ACC112 (cell line): ENCODE measurements around the gene PLVAP.

ENCODE experiments used
- H2AFZ ChIP-seq: fragments of 200-600 bp; sonication (generic); one replicate; pipeline ENCODE4 v1.6.0; 2017; ENCODE audit warnings: antibody characterized with exemption, low read length; ENCODE audit not compliant: unreplicated experiment
- H3K27ac ChIP-seq: fragments of 200-600 bp; sonication (generic); 2 replicates; pipeline ENCODE4 v1.5.1; 2014; ENCODE audit warnings: low read depth, mild to moderate bottlenecking, antibody characterized with exemption, low read length, moderate library complexity
- H3K27me3 ChIP-seq: fragments of 200-600 bp; sonication (generic); 2 replicates; pipeline ENCODE4 v1.6.1; 2014; ENCODE audit warnings: mild to moderate bottlenecking, antibody characterized with exemption, low read length, moderate library complexity, mixed read lengths; ENCODE audit not compliant: insufficient read depth
- H3K36me3 ChIP-seq: fragments of 200-600 bp; sonication (generic); 2 replicates; pipeline ENCODE4 v1.6.1; 2016; ENCODE audit warnings: mild to moderate bottlenecking, antibody characterized with exemption, low read length, moderate library complexity, mixed read lengths; ENCODE audit not compliant: insufficient read depth
- H3K4me1 ChIP-seq: fragments of 200-600 bp; sonication (generic); one replicate; pipeline ENCODE4 v1.6.1; 2016; ENCODE audit warnings: low read length, mixed read lengths; ENCODE audit not compliant: insufficient read depth, unreplicated experiment, control insufficient read depth
- H3K4me3 ChIP-seq: fragments of 200-600 bp; sonication (generic); 2 replicates; pipeline ENCODE4 v1.5.1; 2014; ENCODE audit warnings: mild to moderate bottlenecking, low read depth, low read length
- H3K79me2 ChIP-seq: fragments of 200-600 bp; sonication (generic); one replicate; pipeline ENCODE4 v1.6.0; 2016; ENCODE audit warnings: low read length; ENCODE audit not compliant: control insufficient read depth, unreplicated experiment, insufficient read depth

PLVAP gene

DNA sequence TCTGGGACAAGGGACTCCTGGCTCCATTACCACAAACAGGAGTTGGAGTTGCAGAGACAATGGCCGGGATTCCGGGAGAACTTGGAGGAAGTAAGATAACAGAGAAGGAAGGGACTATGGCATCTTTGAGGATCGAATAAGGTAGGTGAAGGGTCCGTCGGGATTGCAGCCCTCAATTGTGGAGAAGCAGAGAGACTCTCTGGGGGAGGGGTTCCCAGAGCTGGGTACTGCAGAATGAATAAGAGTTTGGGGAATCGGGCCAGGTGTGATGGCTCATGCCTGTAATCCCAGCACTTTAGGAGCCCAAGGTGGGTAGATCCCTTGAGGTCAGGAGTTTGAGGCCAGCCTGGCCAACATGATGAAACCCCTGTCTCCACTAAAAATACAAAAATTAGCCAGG is 24.5 kb upstream of the PLVAP start:
- no peaks in the 10 kb centered on the region for H3K27me3 ChIP-seq
- no peak overlapping the region for H2AFZ ChIP-seq
- H3K4me1 ChIP-seq: peaks cover 11% of the 10 kb centered on the region
- peaks cover 32% of the 10 kb centered on the region for H3K79me2 ChIP-seq
- no peak overlapping the region for H3K27ac ChIP-seq
- H3K36me3 ChIP-seq: peaks cover 3% of the 10 kb centered on the region; the same call in 1 of the 2 replicates
- H3K4me3 ChIP-seq: no peak overlapping the region

GRCh38 chr19:17398902-17399527 is 21.9 kb upstream of the PLVAP start:
- Histone ChIP-seq H3K36me3 (peaks cover 3% of the 10 kb centered on the region; the same call in 1 of the 2 replicates), H3K4me1 (no peaks in the 10 kb centered on the region), H2AFZ (no peak overlapping the region), H3K27ac (no peak overlapping the region), H3K4me3 (no peak overlapping the region), H3K27me3 (no peaks in the 10 kb centered on the region), H3K79me2 (peaks cover 6% of the 10 kb centered on the region)

- Histone ChIP-seq H3K27me3 (no peaks in the 10 kb centered on the region), H3K4me3 (no peak overlapping the region), H3K4me1 (no peaks in the 10 kb centered on the region), H3K36me3 (no peaks in the 10 kb centered on the region), H3K27ac (no peak overlapping the region), H3K79me2 (no peaks in the 10 kb centered on the region), H2AFZ (no peak overlapping the region)
Observed at GRCh38 chr19:17394891-17395415, 17.8 kb upstream of the PLVAP start.

DNA sequence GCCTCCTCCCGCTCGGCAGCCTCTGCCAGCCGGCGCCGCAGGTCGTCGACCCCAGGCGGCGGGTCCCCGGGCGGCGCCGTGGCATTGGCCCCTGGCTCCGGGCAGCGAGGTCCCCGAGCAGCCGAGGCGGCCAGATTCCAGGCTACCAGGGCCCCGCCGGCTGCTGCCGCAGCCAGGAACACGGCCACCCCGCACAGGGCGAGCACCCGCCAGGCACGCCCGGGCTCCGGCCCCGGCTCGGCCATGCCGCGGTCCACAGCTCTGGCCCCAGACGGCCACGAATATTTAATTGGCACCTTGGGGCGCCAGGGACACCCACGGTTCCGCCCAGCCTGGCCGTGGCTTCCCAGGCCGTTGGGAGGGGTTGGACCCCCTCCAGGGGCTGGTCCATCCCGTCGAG is 16.8 kb upstream of the PLVAP start, which contains the start of gene CCDC194:
TSS of gene CCDC194 (minus strand) at position 283 of the 400 bp plus-strand sequence. CDS start at position 245, 38 bp downstream.
- Histone ChIP-seq H2AFZ (no peak within 1 kb of the TSS), H3K79me2 (no peaks in the 10 kb centered on the region), H3K4me1 (no peaks in the 10 kb centered on the region), H3K36me3 (no peaks in the 10 kb centered on the region), H3K4me3 (no peak within 1 kb of the TSS), H3K27ac (no peak within 1 kb of the TSS), H3K27me3 (no peaks in the 10 kb centered on the region)

DNA sequence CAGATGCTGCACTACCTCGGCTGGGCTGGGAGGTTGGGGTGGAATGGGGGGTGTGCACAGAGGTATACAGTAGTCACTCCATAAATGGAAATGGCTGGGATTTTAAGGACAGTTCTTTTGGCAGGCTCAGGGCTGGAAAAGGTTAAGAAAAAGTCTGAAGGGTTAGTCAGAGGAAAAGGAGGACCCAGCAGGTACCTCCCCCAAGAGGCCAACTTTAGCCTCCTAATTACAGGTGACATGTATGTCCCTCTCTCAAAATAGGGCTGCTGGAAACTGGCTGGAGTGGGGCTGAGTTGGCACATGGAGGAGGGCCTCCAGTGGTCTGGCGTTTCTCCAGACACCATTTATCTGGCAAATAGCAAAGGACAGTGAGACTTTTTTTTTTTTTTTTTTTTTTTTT is 15.9 kb upstream of the PLVAP start:
- Histone ChIP-seq H3K36me3 (no peaks in the 10 kb centered on the region), H3K4me3 (no peak overlapping the region), H3K27me3 (no peaks in the 10 kb centered on the region), H3K4me1 (no peaks in the 10 kb centered on the region), H3K79me2 (no peaks in the 10 kb centered on the region), H3K27ac (no peak overlapping the region), H2AFZ (no peak overlapping the region)

DNA sequence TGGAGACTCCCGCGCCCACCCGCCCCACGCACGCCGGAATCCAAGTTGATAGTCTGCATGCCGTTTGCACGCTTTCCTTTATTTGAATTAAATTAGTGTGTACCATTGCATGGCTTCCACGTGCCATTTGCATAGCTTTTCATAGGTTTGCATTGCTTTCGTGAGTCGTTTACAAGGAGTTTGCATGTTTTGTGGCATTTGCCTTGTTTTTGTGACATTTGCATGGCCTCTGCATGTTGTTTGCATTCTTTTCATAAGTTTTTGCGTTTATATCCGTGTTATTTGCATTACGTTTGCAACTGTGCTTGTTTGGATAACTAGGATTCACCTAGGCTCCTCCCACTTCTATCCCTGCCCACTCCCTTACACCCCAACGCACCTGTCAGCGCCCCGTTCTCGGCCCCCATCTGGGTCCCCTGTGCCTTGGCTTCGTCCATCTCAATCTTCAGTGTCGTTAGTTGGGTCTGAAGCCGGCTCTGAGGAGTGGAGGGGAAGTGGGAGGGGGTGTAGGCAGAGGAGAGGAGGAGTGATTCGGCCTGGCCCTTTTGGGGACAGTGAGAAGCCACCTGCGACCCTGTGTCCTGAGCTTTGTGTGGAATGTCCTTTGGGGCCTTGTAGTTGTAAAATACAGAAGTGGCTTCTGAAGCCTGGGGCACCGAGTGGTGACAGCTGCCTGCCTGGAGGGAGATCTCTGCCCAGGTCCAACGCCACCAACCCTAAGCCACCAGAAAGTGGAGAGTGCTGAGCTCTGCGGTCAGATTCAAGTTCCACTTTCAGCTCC is 14.4 kb upstream of the PLVAP start:
- Histone ChIP-seq H3K79me2 (no peaks in the 10 kb centered on the region), H2AFZ (no peak overlapping the region)

DNA sequence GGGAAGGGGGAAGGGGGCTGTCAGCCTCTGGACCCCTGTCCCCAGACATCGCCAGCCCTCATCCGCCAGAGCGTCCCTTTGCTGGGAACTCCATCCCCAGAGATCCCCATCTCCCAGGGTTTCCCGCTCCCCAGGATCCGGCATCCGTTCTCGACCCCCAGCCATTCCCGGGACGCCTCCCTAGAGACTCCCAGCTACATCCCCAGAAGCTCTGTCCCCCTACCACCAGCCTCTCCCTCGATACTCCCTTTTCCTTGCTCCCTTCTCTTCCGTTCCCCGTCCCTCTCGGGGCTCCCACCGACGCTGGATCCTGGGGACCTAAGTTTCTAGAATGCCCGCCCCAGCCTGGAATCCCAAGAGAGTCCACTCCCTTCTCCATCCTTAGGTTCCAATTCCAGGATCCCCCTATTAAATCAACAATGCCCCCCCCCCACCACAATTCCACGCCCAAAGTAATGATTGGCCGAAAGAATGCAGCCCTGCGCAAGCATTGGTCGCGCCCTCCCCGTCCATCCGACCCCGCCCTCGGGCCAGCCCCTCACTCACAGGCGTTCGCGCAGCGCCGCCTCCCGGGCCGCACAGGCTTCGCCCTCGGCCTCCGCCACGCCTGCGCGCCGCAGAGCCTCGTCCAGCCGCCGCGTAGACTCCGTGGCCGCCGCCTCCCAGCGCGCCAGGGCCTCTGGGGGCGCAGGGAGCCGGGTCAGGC is 13.7 kb upstream of the PLVAP start:
- Histone ChIP-seq H3K4me1 (no peaks in the 10 kb centered on the region), H3K27ac (no peak overlapping the region), H3K36me3 (no peaks in the 10 kb centered on the region), H3K27me3 (no peaks in the 10 kb centered on the region), H3K4me3 (peak overlapping the region; percentile 76), H3K79me2 (no peaks in the 10 kb centered on the region), H2AFZ (no peak overlapping the region)

More for the DNA sequence above, 14.4 kb upstream of the PLVAP start:
- Histone ChIP-seq H3K4me1 (no peaks in the 10 kb centered on the region), H3K27ac (no peak overlapping the region), H3K27me3 (no peaks in the 10 kb centered on the region), H3K4me3 (peak overlapping the region; percentile 76), H3K36me3 (no peaks in the 10 kb centered on the region)

DNA sequence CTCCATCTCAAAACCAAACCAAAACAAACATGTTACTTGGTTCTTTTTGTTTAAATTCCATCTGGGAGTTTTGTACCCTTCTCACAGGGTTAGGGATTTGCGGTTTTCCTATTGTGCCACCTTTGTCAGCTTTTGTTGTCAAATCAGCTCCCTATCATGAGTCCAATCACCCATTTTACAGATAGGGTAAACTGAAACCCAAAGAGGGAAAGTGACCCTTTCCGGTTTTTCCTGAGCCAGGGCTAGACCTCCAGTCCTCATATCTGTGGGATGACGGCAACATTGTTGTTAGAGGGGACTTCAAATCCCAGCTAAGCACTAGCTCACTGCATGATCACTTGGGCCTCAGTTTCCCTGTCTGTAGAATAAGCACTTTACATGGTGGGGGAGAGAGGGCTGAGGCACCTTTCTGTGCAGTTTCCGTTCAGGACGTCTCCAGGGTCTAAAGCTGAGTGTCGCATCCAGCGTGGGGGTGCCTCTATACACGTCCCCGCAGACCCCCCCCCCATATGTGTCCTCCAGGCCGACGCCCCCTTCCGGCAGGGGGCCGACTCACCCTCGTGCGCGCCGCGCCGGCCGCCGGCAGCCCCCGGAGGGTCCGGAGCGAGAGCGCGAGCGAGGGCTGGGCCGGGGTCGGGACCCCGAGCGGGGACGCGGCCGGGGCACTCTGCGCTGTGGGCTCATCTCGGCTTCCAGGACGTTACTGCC is 13.0 kb upstream of the PLVAP start:
- no peaks in the 10 kb centered on the region for H3K36me3 ChIP-seq
- H3K4me3 ChIP-seq: peak overlapping the region; percentile 76
- H3K27me3 ChIP-seq: no peaks in the 10 kb centered on the region
- H3K79me2 ChIP-seq: no peaks in the 10 kb centered on the region
- no peak overlapping the region for H2AFZ ChIP-seq
- H3K27ac ChIP-seq: no peak overlapping the region
- H3K4me1 ChIP-seq: no peaks in the 10 kb centered on the region

DNA sequence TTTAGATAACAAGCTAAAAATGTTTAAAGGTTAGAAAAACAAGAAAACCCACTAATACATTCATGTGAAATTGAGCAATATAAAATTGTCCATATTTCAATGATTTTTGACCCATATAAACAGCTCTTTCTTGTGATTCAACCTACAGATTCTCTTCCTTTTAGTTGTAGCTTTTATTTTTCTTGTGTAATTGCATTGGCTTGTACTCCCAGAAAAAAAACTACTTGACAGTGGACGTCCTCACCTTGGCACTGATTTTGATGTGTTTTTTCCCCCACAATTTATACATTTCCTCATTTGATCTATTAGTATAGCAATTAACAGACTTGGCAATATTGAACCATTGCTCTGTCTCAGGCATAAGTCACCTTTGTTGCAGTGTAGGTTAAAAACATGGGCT is 12.1 kb upstream of the PLVAP start:
- Histone ChIP-seq H3K4me1 (no peaks in the 10 kb centered on the region), H2AFZ (no peak overlapping the region), H3K79me2 (no peaks in the 10 kb centered on the region), H3K27ac (no peak overlapping the region), H3K27me3 (no peaks in the 10 kb centered on the region), H3K36me3 (no peaks in the 10 kb centered on the region), H3K4me3 (no peak overlapping the region)

DNA sequence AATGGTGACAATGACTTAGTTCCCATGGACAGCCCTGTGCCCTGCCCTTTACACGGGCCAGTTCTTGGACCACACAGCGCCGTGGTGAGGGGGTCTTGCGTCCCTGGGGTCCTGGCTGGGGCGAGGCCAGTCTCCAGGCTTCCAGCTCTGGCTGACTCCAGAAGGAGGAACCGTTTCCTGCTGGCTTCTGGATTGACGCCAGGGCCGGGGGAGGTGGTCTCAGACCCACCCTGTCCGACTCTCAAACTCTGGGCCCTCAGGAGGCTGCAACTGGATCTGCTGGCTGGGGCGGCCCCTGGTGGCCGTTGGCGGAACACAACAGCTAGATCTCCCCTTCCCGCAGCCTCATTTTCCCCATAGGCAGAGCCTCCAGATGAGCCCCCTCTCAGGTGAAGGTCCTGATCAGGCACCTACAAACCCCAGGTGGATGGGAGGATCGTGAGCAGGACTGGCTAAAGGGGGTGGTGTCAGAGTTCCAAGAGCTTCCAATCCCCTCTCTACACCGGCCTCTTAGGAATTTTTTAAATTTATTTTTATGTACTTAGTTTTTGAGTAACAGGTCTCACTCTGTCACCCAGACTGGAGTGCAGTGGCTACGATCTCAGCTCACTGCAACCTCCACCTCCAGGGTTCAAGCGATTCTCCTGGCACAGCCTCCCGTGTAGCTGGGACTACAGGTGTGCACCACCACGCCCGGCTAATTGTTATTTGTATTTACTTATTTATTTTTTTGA is 8.9 kb upstream of the PLVAP start:
- Histone ChIP-seq H3K27me3 (no peaks in the 10 kb centered on the region), H3K4me1 (no peaks in the 10 kb centered on the region), H3K4me3 (no peak overlapping the region), H3K36me3 (no peaks in the 10 kb centered on the region), H2AFZ (no peak overlapping the region), H3K27ac (no peak overlapping the region), H3K79me2 (no peaks in the 10 kb centered on the region)
